Occipital lobe (tissue), 2 donors: ENCODE measurements around the gene RPS6KA2. TPM values are rescaled to one million over a fixed set of nuclear protein-coding genes. Genes with fewer than 3 reads are reported as not detected.

ENCODE experiments used
- DNase-seq: peaks from one replicate; lab custom pipeline; 2025; lab: John Stamatoyannopoulos, UW
- total RNA-seq: library from RNA; depleted of rRNA; stranded (reverse); fragments of >200 nt; gene quantifications from one replicate; pipeline ENCODE4 v1.2.3, GENCODE V29; 2014

RPS6KA2 gene
- total RNA-seq = 18.4 TPM

- peak; percentile 100 for DNase-seq
These were observed at the start of gene RPS6KA2 for GRCh38 chr6:166627033-166627874. Gene RPS6KA2 (minus strand): TSS chr6:166627251. CDS start chr6:166627019, 232 bp downstream.

- DNase-seq = no peak
These were observed 49.3 kb upstream of the RPS6KA2 start for GRCh38 chr6:166676270-166676860.

GRCh38 chr6:166675736-166676135, 48.7 kb upstream of the RPS6KA2 start:
- no peak for DNase-seq

- no peak for DNase-seq
These were observed 46.3 kb upstream of the RPS6KA2 start for GRCh38 chr6:166673309-166673708.

- no peak for DNase-seq
These were observed 45.7 kb upstream of the RPS6KA2 start for GRCh38 chr6:166672624-166673206.

GRCh38 chr6:166672146-166672545, 45.1 kb upstream of the RPS6KA2 start:
- DNase-seq = no peak

GRCh38 chr6:166671434-166672081, 44.5 kb upstream of the RPS6KA2 start:
- no peak for DNase-seq

GRCh38 chr6:166670894-166671293, 43.8 kb upstream of the RPS6KA2 start:
- no peak for DNase-seq

- DNase-seq = no peak
These were observed 43.0 kb upstream of the RPS6KA2 start for GRCh38 chr6:166670013-166670412.

GRCh38 chr6:166667796-166668610, 41.0 kb upstream of the RPS6KA2 start:
- DNase-seq = no peak

GRCh38 chr6:166664135-166664534, 37.1 kb upstream of the RPS6KA2 start:
- no peak for DNase-seq

- DNase-seq = no peak
These were observed 36.5 kb upstream of the RPS6KA2 start for GRCh38 chr6:166663568-166663967.

- no peak for DNase-seq
These were observed 35.6 kb upstream of the RPS6KA2 start for GRCh38 chr6:166662690-166663089.

GRCh38 chr6:166661327-166662085, 34.5 kb upstream of the RPS6KA2 start:
- no peak for DNase-seq

- DNase-seq = no peak
These were observed 33.2 kb upstream of the RPS6KA2 start for GRCh38 chr6:166660157-166660688.

GRCh38 chr6:166659581-166659980, 32.5 kb upstream of the RPS6KA2 start:
- DNase-seq = no peak

GRCh38 chr6:166658792-166659150, 31.7 kb upstream of the RPS6KA2 start:
- no peak for DNase-seq

GRCh38 chr6:166658115-166658791, 31.2 kb upstream of the RPS6KA2 start:
- DNase-seq = no peak

- DNase-seq = no peak
These were observed 30.5 kb upstream of the RPS6KA2 start for GRCh38 chr6:166657531-166657930.
